SK-N-SH treated with all-trans-retinoic acid at 6 μM for 48 hours (cell line): ENCODE data around the gene MTF2.

Source experiments
- ARNTL ChIP-seq: fragments of 450-650 bp; formaldehyde crosslinking; IDR thresholded peaks from 2 replicates; pipeline ENCODE4 v1.5.0; 2020; ENCODE audit warnings: low read depth, mild to moderate bottlenecking, moderate library complexity, borderline replicate concordance
- BACH2 ChIP-seq: fragments of 250-450 bp; sonication (Bioruptor Pico); IDR thresholded peaks from 2 replicates; pipeline ENCODE4 v1.9.0; 2021; ENCODE audit warnings: mild to moderate bottlenecking, borderline replicate concordance
- GLIS3 ChIP-seq: fragments of 250-450 bp; sonication (Bioruptor Pico); IDR thresholded peaks from 2 replicates; pipeline ENCODE4 v1.5.0; 2020; ENCODE audit warnings: mild to moderate bottlenecking, moderate library complexity
- ISL1 ChIP-seq: fragments of 250-450 bp; sonication (Bioruptor Pico); IDR thresholded peaks from 2 replicates; pipeline ENCODE4 v2.1.2; 2022; ENCODE audit warnings: mild to moderate bottlenecking, moderate library complexity
- PATZ1 ChIP-seq: fragments of 250-450 bp; sonication (Bioruptor Pico); IDR thresholded peaks from 2 replicates; pipeline ENCODE4 v1.8.0; 2020; ENCODE audit warnings: mild to moderate bottlenecking, moderate library complexity, borderline replicate concordance
- SNAI2 ChIP-seq: fragments of 250-450 bp; sonication (Bioruptor Pico); IDR thresholded peaks from 2 replicates; pipeline ENCODE4 v1.5.0; 2020; ENCODE audit warnings: mild to moderate bottlenecking, moderate library complexity
- TCF4 ChIP-seq: fragments of 250-450 bp; sonication (Bioruptor Pico); IDR thresholded peaks from 2 replicates; pipeline ENCODE4 v1.8.0; 2021; ENCODE audit warnings: mild to moderate bottlenecking, moderate library complexity, borderline replicate concordance
- TOX ChIP-seq: fragments of 250-450 bp; sonication (Bioruptor Pico); IDR thresholded peaks from 2 replicates; pipeline ENCODE4 v1.8.0; 2021; ENCODE audit warnings: mild to moderate bottlenecking, moderate library complexity, borderline replicate concordance
- ZC3H10 ChIP-seq: fragments of 250-450 bp; sonication (Bioruptor Pico); IDR thresholded peaks from 2 replicates; pipeline ENCODE4 v1.5.1; 2021; ENCODE audit warnings: mild to moderate bottlenecking, moderate library complexity
- ZFP30 ChIP-seq: fragments of 450-650 bp; formaldehyde crosslinking; IDR thresholded peaks from 2 replicates; pipeline ENCODE4 v1.5.0; 2022; ENCODE audit warnings: mild to moderate bottlenecking, moderate library complexity
- ZNF8 ChIP-seq: fragments of 450-650 bp; formaldehyde crosslinking; IDR thresholded peaks from 2 replicates; pipeline ENCODE4 v1.5.0; 2020; ENCODE audit warnings: mild to moderate bottlenecking, moderate library complexity

GRCh38 chr1:93143769-93144168 lies 64.7 kb downstream of the MTF2 start:
- TF ChIP-seq PATZ1 (CRISPR knock-in tag) (no peak), ISL1 (CRISPR knock-in tag) (no peak), ZFP30 (no peak), GLIS3 (CRISPR knock-in tag) (no peak), TCF4 (CRISPR knock-in tag) (no peak), SNAI2 (CRISPR knock-in tag) (no peak), ZNF8 (CRISPR knock-in tag) (no peak), BACH2 (CRISPR knock-in tag) (no peak), ARNTL (CRISPR knock-in tag) (no peak), TOX (CRISPR knock-in tag) (no peak), ZC3H10 (no peak)
